ENCODE results near the gene YAF2.

The YAF2 gene

DNA sequence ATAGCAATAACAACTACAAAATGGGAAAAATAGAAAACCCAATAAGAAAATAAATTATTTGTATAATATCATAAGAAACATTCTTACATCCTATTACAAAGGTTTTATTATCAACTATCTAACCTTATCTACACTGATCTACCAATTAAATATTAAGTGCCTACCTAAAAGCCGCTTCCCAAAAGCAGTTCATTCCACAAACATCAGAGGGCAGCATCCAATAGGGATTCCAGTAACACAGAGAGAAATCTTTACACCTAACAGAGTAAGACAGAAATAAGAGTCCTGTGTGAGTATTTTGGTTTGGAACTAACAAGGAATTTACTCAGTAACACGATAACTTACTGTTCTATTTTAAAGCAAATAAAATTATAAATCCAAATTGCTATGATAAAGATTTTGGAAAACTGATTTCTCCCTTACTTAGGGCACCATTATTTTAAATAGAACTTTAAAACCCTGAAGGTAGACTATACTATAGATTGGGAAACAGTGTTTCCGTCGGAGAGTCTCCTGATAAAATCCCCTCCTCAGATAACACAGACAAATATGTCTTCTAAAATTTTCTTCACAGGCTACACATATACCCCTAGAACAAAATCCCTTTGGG is 108.3 kb downstream of the YAF2 start:
- TF ChIP-seq ZFX (IDR thresholded peaks at IDR 0.05; ENCODE audit: borderline replicate concordance), result no peak
- TF ChIP-seq, protein P1, sequence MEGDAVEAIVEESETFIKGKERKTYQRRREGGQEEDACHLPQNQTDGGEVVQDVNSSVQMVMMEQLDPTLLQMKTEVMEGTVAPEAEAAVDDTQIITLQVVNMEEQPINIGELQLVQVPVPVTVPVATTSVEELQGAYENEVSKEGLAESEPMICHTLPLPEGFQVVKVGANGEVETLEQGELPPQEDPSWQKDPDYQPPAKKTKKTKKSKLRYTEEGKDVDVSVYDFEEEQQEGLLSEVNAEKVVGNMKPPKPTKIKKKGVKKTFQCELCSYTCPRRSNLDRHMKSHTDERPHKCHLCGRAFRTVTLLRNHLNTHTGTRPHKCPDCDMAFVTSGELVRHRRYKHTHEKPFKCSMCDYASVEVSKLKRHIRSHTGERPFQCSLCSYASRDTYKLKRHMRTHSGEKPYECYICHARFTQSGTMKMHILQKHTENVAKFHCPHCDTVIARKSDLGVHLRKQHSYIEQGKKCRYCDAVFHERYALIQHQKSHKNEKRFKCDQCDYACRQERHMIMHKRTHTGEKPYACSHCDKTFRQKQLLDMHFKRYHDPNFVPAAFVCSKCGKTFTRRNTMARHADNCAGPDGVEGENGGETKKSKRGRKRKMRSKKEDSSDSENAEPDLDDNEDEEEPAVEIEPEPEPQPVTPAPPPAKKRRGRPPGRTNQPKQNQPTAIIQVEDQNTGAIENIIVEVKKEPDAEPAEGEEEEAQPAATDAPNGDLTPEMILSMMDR (IDR thresholded peaks at IDR 0.05), result peak; percentile 97

DNA sequence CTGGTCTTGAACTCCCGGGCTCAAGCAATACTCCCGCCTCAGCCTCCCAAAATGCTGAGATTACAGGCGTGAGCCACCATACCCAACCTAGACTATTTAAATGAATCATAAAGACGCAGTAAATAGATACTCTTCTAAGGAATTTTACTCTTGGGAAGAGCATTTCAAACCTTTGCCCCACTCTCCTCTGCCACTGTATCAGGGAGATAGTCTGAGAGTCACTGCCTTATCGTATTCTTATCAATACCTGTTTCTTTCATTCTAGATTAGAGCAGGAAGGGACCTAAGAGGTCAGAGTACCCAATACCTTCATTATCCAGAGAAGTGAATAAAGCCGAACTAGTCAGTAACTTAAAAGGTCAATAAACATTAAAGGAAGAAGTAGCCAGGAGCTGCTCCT is 109.2 kb downstream of the YAF2 start:
- H3K27ac ChIP-seq, result no peak overlapping the region
- TF ChIP-seq, protein P1 (IDR thresholded peaks at IDR 0.05), result no peak
- TF ChIP-seq ZFX (IDR thresholded peaks at IDR 0.05; ENCODE audit: borderline replicate concordance), result no peak

More for the DNA sequence above, 108.3 kb downstream of the YAF2 start:
- no peak overlapping the region for H3K27ac ChIP-seq

DNA sequence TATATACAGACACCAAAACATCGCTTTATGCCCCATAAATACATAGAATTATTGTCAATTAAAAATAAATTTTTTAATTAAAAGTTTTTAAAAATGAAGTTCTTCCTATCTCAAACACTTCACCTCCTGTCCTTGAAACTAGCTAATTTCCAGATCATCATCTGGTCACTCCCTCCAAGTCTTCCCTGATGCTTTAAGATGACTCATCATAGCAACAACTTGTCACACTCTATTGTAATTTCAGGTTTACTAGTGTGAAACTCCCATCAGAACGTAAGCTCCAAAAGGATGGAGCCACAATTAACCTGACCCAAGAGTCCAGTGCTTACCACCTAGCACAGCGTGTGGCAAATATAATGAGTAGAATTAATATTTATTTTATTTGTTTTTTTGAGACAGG is 109.7 kb downstream of the YAF2 start:
- H3K27ac ChIP-seq, result no peak overlapping the region
- TF ChIP-seq, protein P1 (IDR thresholded peaks at IDR 0.05), result no peak

DNA sequence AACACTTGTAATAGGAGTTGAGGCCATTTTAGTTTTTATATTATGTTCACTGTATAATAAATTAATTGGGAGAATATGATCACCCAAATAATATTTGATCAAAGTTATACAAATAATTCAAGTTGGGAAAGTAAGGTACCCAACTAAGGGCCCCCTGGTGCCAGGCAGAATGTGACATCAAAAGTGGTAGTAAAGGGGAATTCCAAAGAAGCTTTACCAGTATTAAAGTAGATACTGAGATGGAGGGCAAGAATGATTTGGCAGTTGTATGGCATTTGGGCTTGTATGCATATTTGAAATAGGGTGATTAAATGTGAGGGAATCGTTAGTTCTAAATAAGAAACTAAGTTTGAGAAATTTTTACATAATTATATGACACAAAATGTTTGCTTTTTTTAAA is 111.1 kb downstream of the YAF2 start:
- TF ChIP-seq ZFX (IDR thresholded peaks at IDR 0.05; ENCODE audit: borderline replicate concordance), result no peak
- TF ChIP-seq, protein P1 (IDR thresholded peaks at IDR 0.05), result no peak
- no peak overlapping the region for H3K27ac ChIP-seq

DNA sequence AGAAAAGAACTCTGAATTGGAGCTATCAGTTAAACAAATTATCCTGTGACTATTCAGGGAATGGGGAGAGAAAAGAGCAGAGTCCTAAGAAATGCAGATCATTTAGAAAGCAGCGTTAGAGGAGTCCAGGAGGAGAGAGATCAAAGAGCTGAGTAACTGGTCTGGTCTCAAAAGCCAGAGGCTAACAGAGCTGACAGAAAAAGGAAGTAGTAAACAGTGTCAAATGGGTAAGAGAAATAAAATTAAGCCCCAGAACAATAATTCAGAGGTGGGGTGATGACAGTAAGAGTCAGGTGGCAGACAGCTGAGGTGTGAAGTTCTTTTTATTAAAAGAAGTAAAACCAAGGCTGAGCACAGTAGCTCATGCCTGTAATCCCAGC is 112.7 kb downstream of the YAF2 start:
- TF ChIP-seq, protein P1 (IDR thresholded peaks at IDR 0.05), result no peak
- TF ChIP-seq ZFX (IDR thresholded peaks at IDR 0.05; ENCODE audit: borderline replicate concordance), result no peak
- no peak overlapping the region for H3K27ac ChIP-seq

DNA sequence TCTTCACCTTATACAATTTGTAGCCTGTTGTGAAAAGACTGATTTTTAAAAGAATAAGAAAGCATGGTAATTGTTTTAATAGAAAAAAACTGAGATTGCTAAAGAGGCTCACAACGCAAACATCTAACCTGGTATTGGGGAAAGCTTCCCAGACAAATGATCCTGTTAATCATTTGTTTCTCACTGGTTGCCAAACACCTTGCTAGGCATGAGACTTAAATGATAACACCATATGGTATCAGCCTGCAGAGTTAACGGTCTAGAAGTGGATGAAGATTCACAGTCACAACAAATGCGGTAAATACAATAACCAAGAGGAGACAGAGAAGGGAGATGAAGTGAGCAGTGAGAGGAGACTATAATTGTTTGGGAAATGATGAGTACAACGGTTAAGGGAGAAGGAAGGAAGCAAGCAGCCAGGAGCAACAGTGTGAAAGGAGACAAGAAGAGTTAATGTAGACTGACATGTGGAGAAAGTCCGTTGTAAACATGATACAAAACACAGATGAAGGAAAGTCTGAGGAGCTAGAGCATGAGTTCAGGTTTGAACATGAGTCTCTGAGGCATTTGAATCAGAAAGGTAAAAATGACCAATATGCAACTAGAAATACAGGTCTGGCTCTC is 113.2 kb downstream of the YAF2 start:
- H3K27ac ChIP-seq, result no peak overlapping the region
- TF ChIP-seq, protein P1 (IDR thresholded peaks at IDR 0.05), result no peak
- no peak for TF ChIP-seq ZFX (IDR thresholded peaks at IDR 0.05; ENCODE audit: borderline replicate concordance)

DNA sequence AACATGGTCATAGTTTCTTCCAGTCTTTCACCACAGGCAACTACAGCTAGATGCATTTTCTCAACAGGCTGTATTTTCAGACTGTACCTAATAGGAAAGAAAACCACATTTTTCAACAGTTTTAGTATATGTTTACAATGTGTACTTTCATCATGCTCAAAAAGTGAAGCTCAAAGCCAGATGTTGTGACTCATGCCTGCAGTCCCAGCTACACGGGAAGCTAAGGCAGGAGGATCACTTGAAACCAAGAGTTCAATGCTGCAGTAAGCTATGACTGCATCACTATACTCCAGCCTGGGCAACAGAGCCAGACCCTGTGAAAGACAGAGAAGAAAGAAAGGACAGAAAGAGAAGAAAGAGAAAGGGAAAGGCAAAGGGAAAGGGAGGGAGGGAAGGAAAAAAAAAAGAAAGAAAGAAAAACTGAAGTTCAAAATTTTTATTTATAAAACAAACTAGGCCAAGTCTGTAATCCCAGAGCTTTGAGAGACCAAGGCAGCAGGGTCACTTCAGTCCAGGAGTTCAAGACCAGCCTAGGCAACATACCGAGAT is 118.9 kb downstream of the YAF2 start:
- TF ChIP-seq, protein P1 (IDR thresholded peaks at IDR 0.05), result no peak
- TF ChIP-seq ZFX (IDR thresholded peaks at IDR 0.05; ENCODE audit: borderline replicate concordance), result no peak
- no peak overlapping the region for H3K27ac ChIP-seq
